Hepatic stellate cell (primary cell): ENCODE measurements around the gene NANP.

Experiments
- DNase-seq: peaks from one replicate; pipeline ENCODE4 v3.0.0; 2011; ENCODE audit warnings: low spot score

The NANP gene

GRCh38 chr20:25571240-25571639, 52.6 kb downstream of the NANP start:
- DNase-seq: no peak

- DNase-seq: no peak
Observed at GRCh38 chr20:25570148-25570530, 53.7 kb downstream of the NANP start.

GRCh38 chr20:25567286-25567685, 56.5 kb downstream of the NANP start:
- no peak for DNase-seq

- no peak for DNase-seq
Observed at GRCh38 chr20:25566821-25567220, 57.0 kb downstream of the NANP start.

GRCh38 chr20:25565578-25566157, 58.1 kb downstream of the NANP start:
- no peak for DNase-seq

- DNase-seq: no peak
Observed at GRCh38 chr20:25563876-25564275, 59.9 kb downstream of the NANP start.

- no peak for DNase-seq
Observed at GRCh38 chr20:25563362-25563761, 60.5 kb downstream of the NANP start.
